Skeletal muscle tissue (tissue), 4 donors: Measurements from ENCODE around the gene ABCA7. TPM values are rescaled to one million over a fixed set of nuclear protein-coding genes. Genes with fewer than 3 reads are reported as not detected.

Source experiments
- H3K27ac ChIP-seq: one replicate; pipeline ENCODE4 v1.7.0; 2013; ENCODE audit warnings: mild to moderate bottlenecking, low read depth, low read length, inconsistent platforms
- H3K27me3 ChIP-seq, 3 donors: one replicate each; pipeline ENCODE4 v1.7.0; 2013; ENCODE audit warnings: low read length in 3 of 3; ENCODE audit not compliant: control insufficient read depth in 3 of 3, insufficient read depth in 3 of 3
- H3K36me3 ChIP-seq, 3 donors: one replicate each; pipeline ENCODE4 v1.7.0; 2013; ENCODE audit warnings: low read length in 3 of 3; ENCODE audit not compliant: control insufficient read depth in 3 of 3, insufficient read depth in 3 of 3
- H3K4me1 ChIP-seq, 3 donors: one replicate each; pipeline ENCODE4 v1.7.0; 2013; ENCODE audit warnings: low read length in 3 of 3, mild to moderate bottlenecking in 3 of 3; ENCODE audit not compliant: control insufficient read depth in 3 of 3, insufficient read depth in 3 of 3
- H3K4me3 ChIP-seq, 3 donors: one replicate each; pipeline ENCODE4 v1.7.0; 2013; ENCODE audit warnings: low read length in 3 of 3
- H3K9ac ChIP-seq, 3 donors: one replicate each; pipeline ENCODE4 v1.7.0; 2013; ENCODE audit warnings: low read length in 3 of 3, mild to moderate bottlenecking in 3 of 3, moderate library complexity in 2 of 3, low read depth in 1 of 3
- H3K9me3 ChIP-seq, 3 donors: one replicate each; pipeline ENCODE4 v1.7.0; 2013; ENCODE audit warnings: low read length in 3 of 3; ENCODE audit not compliant: control insufficient read depth in 3 of 3
- total RNA-seq: library from RNA; depleted of rRNA; stranded (reverse); fragments of >200 nt; gene quantifications from one replicate; pipeline ENCODE4 v1.2.3, GENCODE V29; 2014
- donor health status: Osteomylitis.

The ABCA7 gene
- total RNA-seq, 1 donor from 2014 or later, result 6.8 TPM

DNA sequence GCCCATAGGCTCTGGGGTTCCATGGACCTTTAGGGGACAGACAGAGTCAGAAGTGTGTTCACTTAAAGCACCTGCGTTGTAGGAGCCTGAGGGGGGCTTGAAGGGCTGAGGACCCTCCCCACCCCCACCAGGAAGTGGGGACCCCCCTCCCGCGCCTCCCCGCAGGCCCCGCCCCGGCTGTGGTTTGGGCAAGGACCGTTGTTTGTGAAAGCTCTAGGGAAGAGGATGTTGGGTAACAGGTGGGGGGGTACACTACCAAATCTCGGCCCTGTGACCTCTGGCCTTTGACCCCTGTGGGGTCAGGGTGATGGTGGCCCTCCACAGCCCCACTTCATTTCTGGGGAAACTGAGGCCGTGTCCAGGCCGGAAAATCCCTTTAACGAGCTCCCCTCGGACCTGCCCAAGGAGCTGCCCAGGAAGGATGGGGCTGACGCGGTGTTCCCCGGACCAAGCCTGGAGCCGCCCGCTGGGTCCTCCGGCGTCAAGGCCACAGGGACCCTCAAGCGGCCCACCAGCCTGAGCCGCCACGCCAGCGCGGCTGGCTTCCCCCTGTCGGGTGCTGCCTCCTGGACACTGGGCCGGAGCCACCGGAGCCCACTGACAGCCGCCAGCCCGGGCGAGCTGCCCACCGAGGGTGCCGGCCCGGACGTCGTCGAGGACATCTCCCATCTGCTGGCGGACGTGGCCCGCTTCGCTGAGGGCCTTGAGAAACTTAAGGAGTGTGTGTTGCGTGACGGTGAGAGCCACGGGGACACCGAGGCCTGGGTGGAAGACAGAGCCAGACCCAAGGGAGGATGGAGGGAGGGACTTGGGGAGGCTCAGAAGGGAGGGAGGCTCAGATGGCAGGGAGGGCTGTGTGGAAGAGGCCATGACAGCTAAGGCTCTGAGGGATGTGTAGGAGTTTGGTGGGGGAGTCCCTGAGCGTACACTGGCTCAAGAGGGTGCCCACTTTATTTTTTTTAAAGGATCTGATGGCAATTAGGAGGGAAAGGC, 28.4 kb downstream of the ABCA7 start:
- Histone ChIP-seq H3K4me1 (peaks cover 17 to 27% (median 17%) of the 10 kb centered on the region in 3 donors), H3K27me3 (peaks cover 71 to 86% (median 75%) of the 10 kb centered on the region in 3 donors), H3K9ac (peak overlapping the region in 1 of 3 donors; percentile 32), H3K36me3 (no peaks in the 10 kb centered on the region), H3K4me3 (peak overlapping the region in 2 of 3 donors; percentile 6 to 12), H3K9me3 (no peaks in the 10 kb centered on the region), H3K27ac (peak overlapping the region; percentile 25)

DNA sequence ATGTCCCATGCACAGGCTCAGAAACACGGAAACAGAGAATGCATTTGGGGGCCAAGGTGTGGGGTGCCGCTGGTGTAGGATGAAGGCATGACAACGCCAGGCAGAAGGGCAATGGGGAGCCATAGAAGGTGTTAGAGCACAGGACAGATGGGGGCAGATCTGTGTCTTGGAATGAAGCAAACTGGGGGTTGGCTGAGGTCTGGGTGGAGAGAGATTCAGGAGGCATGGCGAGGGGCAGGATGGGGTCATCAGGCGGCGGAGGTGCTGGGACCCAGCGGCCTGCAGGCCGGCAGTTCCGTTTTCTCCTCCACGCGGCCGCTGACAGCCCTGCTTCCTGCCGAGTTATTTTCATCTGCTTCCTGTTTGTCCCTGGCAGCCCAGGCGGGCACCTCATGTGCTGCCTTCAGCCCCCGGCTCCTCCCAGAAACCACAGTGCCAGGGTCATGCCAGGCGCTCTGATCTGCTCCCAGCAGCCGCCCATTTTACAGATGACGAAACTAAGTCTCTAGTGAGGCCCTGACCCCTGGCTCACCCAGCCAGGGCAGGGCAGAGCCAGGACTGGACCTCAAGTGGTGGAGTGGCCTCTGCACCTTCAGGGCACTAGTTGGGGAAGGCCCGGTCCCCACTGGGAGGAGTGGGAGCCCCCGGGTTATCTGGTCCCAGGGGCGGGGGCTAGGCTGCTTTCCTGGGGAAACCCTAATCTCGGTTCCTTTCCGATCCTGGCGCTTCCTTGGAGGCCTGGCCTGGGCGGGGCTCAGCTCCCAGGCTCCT, 29.3 kb downstream of the ABCA7 start:
- H3K9ac ChIP-seq, result no peak overlapping the region
- no peaks in the 10 kb centered on the region for H3K9me3 ChIP-seq
- H3K4me3 ChIP-seq, result peak overlapping the region in 1 of 3 donors; percentile 12
- peaks cover 17 to 27% (median 17%) of the 10 kb centered on the region in 3 donors for H3K4me1 ChIP-seq
- H3K36me3 ChIP-seq, result no peaks in the 10 kb centered on the region
- H3K27ac ChIP-seq, result no peak overlapping the region
- H3K27me3 ChIP-seq, result peaks cover 65 to 83% (median 78%) of the 10 kb centered on the region in 3 donors

DNA sequence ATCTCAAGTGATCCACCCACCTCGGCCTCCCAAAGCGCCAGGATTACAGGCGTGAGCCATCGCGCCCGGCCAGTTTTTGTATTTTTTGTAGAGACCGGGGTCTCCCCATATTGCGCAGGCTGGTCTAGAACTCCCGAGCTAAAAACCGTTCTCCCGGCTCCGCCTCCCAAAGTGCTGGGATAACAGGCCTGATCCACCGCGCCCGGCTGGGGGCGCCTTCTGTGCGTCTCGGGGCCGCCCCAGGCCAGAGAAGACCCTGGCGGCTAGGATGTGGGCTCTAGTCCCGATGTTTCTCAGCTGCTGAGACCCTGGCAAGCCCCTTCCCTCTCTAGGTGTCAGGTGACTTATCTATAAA, 30.6 kb downstream of the ABCA7 start:
- Histone ChIP-seq H3K27ac (no peak overlapping the region), H3K36me3 (no peaks in the 10 kb centered on the region), H3K4me3 (no peak overlapping the region), H3K9ac (no peak overlapping the region), H3K4me1 (peaks cover 9 to 17% (median 10%) of the 10 kb centered on the region in 3 donors), H3K9me3 (no peaks in the 10 kb centered on the region), H3K27me3 (peaks cover 57 to 72% (median 67%) of the 10 kb centered on the region in 3 donors)

DNA sequence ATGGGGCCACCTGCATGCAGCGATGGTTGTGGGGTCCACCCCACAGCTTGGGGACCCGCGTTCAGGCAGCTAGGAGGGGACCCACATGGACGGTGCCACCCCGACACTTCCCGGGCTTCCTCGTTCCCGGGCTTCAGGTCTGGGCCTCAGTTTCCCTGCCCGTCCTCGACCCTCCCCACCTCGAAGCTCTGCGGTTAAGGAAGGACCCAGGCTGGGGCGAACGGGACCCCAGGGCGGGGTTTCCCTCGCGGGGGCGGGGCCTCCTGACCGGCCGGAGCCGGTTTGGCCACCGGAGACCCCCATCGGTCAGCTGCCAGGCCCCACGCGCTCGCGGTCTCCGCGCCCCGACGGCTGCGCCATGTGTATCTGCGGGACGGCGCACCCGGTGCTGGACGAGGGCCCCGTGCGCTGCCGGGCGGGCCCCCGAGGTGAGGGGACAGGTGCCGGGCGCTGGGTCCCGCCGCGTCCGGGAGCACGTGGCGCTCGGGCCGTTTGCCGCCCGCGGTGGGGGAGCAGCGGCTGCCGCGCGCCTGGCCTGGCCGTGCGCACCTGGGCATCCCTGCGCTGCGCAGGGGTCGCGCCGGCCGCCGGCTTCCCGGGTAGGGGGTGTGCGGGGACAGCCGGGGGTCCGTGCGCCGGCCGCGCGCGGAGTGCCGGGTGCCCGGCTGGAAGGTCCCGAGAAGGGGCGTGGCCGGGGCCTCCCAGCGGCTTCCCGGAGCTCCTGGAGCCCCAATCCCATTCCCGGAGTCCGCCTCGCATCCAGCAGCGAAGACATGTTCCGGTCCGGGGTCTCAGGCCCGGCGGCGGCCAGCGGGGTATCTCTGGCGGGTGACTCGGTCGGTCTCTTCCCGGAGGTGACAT, 31.3 kb downstream of the ABCA7 start:
- H3K9me3 ChIP-seq, result no peaks in the 10 kb centered on the region
- H3K36me3 ChIP-seq, result no peaks in the 10 kb centered on the region
- H3K9ac ChIP-seq, result no peak overlapping the region
- H3K4me1 ChIP-seq, result peaks cover 5 to 14% (median 6%) of the 10 kb centered on the region in 3 donors
- H3K27ac ChIP-seq, result no peak overlapping the region
- no peak overlapping the region for H3K4me3 ChIP-seq
- peaks cover 54 to 68% (median 63%) of the 10 kb centered on the region in 3 donors for H3K27me3 ChIP-seq

DNA sequence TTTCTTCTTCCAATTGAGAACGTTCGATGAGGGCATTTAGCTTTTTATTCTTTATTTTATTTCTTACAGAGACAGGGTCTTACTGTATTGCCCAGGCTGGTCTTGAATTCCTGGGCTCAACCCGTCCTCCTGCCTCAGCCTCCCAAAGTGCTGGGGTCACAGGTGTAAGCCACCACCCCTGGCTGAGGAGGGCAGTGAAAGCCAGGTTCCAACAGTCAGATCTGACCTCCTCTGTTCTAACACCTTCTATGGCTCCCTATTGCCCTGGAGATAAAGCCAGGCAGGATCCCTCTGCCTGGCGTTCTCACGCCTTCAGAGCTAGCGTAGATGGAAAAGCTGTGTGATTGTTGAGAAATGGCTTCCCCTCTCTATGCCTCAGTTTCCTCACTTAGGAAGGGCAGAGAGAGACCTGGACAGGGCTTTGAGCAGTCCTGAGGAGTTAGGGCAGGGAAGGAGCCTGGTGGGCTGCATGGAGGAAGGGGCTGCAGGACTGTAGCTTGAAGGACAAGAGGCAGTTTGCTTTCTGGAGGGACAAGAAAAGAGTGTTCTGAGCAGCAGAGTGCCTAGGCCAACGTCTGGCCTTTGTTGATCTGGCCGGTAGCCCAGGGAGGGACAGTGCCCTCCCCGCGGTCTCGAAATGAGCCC, 32.6 kb downstream of the ABCA7 start:
- H3K9me3 ChIP-seq, result no peaks in the 10 kb centered on the region
- no peak overlapping the region for H3K4me3 ChIP-seq
- peaks cover 2 to 8% (median 5%) of the 10 kb centered on the region in 3 donors for H3K4me1 ChIP-seq
- no peak overlapping the region for H3K9ac ChIP-seq
- no peaks in the 10 kb centered on the region for H3K36me3 ChIP-seq
- H3K27ac ChIP-seq, result no peak overlapping the region
- H3K27me3 ChIP-seq, result peaks cover 46 to 54% (median 50%) of the 10 kb centered on the region in 3 donors

DNA sequence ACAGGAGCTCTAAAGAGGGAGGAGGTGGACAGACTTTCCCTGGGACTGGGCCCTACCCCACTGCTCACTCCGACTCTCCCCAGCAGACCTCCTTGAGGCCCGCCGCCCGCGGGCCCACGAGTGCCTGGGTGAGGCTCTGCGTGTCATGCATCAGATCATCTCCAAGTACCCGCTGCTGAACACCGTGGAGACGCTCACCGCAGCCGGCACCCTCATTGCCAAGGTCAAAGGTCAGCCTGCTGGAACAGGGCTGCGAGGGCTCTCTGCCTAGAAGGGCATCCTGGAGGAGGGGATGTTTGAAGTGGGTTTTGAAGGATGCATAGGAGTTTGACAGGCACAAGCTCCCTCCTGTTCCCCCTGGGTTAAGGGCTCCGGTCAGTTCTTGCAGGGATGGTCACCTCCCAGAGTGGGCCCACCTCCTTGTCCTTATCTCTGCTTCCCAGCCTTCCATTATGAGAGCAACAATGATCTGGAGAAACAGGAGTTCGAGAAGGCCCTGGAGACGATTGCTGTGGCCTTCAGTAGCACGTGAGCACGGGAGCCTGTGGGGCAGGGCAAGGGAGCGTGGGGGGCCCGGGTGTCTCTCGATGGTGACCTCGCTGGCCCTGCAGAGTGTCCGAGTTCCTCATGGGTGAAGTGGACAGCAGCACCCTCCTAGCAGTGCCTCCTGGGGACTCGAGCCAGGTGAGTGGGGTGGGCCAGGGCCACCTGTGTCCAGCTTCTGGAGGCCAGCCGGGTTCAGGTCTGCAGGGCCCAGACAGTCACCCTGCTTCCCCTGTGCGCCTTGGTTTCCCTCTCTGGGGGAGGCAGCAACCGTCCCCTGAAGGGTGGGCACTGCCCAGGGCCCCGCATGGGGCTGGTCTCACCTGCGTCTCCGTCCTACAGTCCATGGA, 33.4 kb downstream of the ABCA7 start:
- Histone ChIP-seq H3K9me3 (no peaks in the 10 kb centered on the region), H3K36me3 (no peaks in the 10 kb centered on the region), H3K27me3 (peaks cover 44 to 47% (median 45%) of the 10 kb centered on the region in 3 donors), H3K4me1 (peaks cover 2 to 8% (median 5%) of the 10 kb centered on the region in 3 donors), H3K27ac (no peak overlapping the region), H3K4me3 (no peak overlapping the region), H3K9ac (no peak overlapping the region)

DNA sequence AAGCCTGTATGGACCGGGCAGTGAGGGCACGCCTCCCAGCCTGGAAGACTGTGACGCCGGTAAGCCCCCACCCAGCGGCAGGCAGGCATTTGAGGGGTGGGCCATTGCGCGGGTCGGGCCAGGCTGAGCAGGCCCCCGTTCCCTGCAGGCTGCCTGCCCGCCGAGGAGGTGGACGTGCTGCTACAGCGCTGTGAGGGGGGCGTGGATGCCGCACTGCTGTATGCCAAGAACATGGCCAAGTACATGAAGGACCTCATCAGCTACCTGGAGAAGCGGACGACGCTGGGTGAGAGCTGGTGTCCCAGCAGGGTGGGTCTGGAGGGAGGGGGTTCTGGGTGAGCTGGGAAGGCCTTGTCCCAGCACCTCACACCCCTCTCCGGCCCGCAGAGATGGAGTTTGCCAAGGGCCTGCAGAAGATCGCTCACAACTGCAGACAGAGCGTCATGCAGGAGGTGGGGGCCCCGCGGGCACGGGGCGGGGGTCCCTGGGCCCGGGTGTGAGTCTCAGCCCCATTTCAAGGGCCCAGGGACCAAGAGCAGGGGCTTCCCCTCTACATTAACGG, 34.1 kb downstream of the ABCA7 start:
- Histone ChIP-seq H3K9ac (no peak overlapping the region), H3K9me3 (no peaks in the 10 kb centered on the region), H3K4me1 (peaks cover 2 to 4% (median 2%) of the 10 kb centered on the region in 3 donors), H3K4me3 (no peak overlapping the region), H3K36me3 (no peaks in the 10 kb centered on the region), H3K27me3 (peaks cover 37 to 39% (median 38%) of the 10 kb centered on the region in 3 donors), H3K27ac (no peak overlapping the region)

DNA sequence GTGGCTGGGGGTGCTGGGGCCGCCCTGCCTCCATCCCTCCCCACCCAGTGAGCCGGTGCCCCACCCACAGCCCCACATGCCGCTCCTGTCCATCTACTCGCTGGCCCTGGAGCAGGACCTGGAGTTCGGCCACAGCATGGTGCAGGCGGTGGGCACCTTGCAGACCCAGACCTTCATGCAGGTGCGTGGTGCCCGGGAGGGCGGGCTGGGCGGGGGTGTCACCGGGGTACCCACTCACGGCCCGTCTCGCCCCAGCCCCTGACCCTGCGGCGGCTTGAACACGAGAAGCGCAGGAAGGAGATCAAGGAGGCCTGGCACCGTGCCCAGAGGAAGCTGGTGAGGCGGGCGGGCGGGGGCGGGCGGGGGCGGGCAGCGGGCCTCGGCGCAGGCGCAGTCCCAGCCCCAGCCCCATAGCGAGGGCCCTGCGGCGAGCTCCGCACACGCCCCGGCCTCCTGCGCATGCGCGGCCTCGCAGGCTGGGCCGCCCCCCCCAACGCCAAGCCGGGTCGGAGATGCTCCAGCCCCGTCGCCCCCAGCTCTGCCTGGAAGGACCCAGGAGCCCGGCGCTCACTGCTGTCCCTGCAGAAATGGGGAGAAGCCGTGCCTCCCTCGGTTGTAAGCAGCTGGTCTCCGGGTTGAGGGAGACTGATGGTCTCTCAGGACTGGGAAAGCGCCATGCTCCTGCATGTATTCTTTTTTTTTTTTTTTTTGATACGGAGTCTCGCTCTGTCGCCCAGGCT, 34.8 kb downstream of the ABCA7 start:
- H3K27ac ChIP-seq, result no peak overlapping the region
- H3K9ac ChIP-seq, result no peak overlapping the region
- H3K4me3 ChIP-seq, result no peak overlapping the region
- no peaks in the 10 kb centered on the region for H3K36me3 ChIP-seq
- no peaks in the 10 kb centered on the region for H3K9me3 ChIP-seq
- peaks cover 0 to 3% (median 2%) of the 10 kb centered on the region in 3 donors for H3K4me1 ChIP-seq
- peaks cover 30 to 34% (median 34%) of the 10 kb centered on the region in 3 donors for H3K27me3 ChIP-seq
